GM13977 (cell line): Measurements from ENCODE around the gene FHAD1.

Source experiments
- DNase-seq: peaks from one replicate; pipeline ENCODE4 v3.0.0; 2012; ENCODE audit warnings: low spot score
- in situ Hi-C: fragments of 300-500 bp; cut with MboI; formaldehyde crosslinking; loops from one replicate; pipeline ENCODE4 v1.12.0; 2022; ENCODE audit warnings: low sequenced_read_pairs, low pct_unique_long_range_greater_than_20kb, mixed read lengths, inconsistent platforms; ENCODE audit not compliant: unreplicated experiment
- TF ChIP-seq, protein P1 (sequence below): IDR thresholded peaks from 2 replicates; pipeline ENCODE4 v1.5.1; 2012; ENCODE audit warnings: mild to moderate bottlenecking, control low read depth; ENCODE audit not compliant: insufficient read depth; ENCODE audit errors: extremely low read depth, missing control alignments

The FHAD1 gene

DNA sequence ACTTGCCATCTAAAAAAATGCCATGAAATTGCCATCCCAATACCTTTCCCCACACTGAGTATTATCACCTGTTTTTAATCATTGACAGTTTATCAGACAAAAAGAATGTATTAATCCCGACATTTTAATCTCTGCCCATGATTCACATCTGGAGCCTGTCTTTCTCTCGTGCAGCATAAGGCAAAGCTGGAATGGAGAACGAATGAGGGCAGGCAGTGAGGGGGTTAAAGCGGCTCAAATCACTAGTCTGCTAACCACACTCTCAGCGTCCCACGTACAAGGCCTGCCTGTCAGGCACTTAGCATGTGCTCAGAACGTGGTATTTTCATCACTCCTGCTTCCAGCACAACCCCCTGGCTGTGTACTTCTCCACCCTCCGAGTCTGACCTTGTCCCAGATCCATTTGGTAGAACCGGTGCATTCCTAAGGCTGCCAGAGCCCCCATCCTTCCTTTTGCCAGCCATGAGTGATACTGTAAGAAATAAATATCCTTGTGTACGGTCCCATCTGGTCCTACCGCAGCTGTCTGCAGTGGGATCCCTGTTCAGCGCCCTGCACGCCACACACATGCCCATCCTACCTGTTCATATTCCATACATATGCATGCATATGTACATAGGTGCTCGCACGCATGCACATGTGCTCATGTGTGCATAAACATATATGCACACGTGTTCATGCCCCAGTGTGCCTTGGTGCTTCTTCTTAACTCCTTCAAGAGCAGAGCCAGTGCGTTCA is 34.6 kb upstream of the FHAD1 start:
- DNase-seq = no peak
- TF ChIP-seq, protein P1, sequence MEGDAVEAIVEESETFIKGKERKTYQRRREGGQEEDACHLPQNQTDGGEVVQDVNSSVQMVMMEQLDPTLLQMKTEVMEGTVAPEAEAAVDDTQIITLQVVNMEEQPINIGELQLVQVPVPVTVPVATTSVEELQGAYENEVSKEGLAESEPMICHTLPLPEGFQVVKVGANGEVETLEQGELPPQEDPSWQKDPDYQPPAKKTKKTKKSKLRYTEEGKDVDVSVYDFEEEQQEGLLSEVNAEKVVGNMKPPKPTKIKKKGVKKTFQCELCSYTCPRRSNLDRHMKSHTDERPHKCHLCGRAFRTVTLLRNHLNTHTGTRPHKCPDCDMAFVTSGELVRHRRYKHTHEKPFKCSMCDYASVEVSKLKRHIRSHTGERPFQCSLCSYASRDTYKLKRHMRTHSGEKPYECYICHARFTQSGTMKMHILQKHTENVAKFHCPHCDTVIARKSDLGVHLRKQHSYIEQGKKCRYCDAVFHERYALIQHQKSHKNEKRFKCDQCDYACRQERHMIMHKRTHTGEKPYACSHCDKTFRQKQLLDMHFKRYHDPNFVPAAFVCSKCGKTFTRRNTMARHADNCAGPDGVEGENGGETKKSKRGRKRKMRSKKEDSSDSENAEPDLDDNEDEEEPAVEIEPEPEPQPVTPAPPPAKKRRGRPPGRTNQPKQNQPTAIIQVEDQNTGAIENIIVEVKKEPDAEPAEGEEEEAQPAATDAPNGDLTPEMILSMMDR = no peak
- in situ Hi-C loops = no loop called here

DNA sequence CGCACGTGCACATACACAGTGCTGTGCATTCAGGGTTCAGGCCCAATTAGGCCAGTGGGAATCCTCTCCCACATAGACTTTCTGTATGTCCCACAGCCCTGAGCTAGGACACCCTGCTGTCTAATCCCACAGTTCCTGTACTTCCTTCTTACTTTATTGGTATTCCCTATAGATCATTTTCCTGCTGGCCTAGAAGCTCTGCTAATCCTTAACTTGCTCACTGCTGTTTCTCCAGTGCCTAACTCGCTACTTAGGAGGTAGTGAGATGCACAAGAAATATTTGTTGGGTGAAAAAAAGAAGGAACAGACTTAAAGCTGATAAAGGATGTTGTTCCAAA is 34.1 kb upstream of the FHAD1 start:
- no peak for DNase-seq
- in situ Hi-C loops = no loop called here
- TF ChIP-seq, protein P1 = no peak

DNA sequence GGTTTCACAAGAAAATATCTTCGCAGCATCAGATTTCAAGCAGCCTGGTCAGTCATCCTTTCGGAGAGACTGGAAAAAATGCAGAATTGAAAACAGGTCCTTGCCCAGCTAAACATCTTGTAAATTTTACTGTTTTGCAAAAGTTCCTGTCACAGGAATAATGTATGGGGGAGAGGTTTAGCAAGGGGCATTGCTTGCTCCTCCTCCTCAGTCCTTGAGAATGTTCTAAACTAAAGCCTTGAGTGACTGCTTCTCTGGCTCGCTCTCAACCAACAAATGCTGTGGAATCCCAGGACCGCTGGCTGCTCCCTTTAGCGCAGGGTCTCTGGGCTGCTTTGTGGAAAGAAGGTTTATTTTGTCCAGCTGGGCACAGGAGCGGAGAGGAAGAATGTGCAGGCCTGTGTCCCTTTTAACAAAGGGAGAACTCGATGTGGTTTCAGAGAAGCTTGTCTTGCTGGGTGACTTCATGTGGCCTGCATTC is 33.6 kb upstream of the FHAD1 start:
- in situ Hi-C loops = no loop called here
- no peak for DNase-seq
- TF ChIP-seq, protein P1 = no peak

DNA sequence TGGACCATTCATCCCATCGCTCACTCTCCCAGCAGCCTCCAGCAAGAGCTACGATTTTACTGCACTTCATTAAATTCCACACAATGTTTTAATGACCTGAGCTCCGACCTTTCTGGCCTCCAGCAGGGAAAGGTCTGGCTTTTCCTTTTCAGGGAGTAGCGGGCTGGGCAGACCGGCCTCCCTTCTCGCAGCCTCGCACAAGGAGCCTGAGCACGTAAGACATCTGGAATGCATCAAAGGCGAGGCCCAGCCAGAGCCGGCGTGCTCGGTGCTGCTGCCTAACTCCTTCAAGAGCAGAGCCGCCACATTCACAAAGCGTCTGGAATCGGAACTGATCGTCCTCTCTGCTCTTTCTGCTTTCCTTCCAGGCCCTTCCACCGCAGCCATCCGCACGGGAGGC is 32.5 kb upstream of the FHAD1 start:
- TF ChIP-seq, protein P1 = no peak
- in situ Hi-C loops = no loop called here
- DNase-seq = no peak

DNA sequence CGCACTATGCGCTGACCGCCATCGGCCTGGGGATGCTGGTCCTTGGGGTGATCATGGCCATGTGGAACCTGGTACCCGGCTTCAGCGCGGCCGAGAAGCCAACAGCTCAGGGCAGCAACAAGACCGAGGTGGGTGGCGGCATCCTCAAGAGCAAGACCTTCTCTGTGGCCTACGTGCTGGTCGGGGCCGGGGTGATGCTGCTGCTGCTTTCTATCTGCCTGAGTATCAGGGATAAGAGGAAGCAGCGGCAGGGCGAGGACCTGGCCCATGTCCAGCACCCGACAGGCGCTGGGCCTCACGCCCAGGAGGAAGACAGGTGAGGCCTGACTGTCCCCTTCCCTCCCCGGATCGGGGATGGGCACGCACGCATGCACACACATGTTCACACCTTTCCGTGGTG is 31.9 kb upstream of the FHAD1 start:
- in situ Hi-C loops = no loop called here
- no peak for DNase-seq
- TF ChIP-seq, protein P1 = no peak

DNA sequence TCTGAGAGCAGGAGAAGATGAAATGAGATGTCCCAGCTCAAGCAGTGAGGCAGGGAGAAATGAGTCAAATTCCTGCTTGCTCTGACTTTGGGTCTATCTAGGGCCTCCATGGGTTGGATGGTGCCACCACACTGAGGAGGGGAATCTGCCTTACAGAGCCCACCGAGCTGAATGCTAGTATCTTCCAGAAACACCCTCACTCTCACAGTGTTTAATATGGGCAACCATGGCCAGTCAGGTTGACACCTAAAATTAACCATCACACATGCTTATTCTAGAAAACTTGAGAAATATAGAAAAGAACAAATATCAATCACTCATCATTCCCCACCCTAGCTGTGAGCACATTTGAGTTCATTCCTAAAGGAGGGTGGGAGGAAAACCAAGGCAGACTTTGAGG is 29.4 kb upstream of the FHAD1 start:
- TF ChIP-seq, protein P1 = no peak
- no peak for DNase-seq
- in situ Hi-C loops = no loop called here
